ENCODE data around the gene AUTS2. TPM values are rescaled to one million over a fixed set of nuclear protein-coding genes. Genes with fewer than 3 reads are reported as not detected.

AUTS2 gene
- total RNA-seq, 2 experiments from 2014 or later = 2.4 to 3.0 TPM

DNA sequence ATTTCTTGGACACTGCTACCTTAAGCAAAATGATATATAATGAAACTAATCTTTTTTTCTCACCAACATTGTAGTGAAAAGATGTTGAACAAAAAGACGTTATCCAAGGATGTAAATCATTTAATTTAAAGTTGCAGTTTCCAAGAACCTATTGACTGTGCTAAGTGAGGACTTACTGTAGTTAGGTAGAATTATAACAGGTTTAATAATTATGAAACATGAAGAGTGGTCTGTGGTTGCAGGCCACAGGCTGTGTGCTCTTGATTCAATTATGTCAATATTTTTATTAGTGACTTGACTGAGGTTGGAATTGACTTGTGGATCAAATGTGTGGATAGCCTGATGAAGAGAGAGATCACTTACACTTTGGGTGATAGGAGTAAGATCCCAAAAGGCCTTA is 478.1 kb downstream of the AUTS2 start:
- no peak for DNase-seq
- ChIA-PET POLR2A (no interaction called here), CTCF (interaction anchor here (1.0 kb wide), 1 partner anchor 14 kb away, joined by 3 read pairs; no protein-coding TSS in a partner anchor)
- Mint-ChIP-seq H3K4me1 (no peaks in the 10 kb centered on the region), H3K36me3 (ENCODE audit: low read depth) (no peaks in the 10 kb centered on the region), H3K9me3 (ENCODE audit: low read depth) (peaks cover 2% of the 10 kb centered on the region), H3K27ac (no peak overlapping the region), H3K27me3 (no peaks in the 10 kb centered on the region), H3K4me3 (no peak overlapping the region)
- intact Hi-C loops (cut with DNase I, micrococcal nuclease) = no loop called here
- ATAC-seq = no peak

DNA sequence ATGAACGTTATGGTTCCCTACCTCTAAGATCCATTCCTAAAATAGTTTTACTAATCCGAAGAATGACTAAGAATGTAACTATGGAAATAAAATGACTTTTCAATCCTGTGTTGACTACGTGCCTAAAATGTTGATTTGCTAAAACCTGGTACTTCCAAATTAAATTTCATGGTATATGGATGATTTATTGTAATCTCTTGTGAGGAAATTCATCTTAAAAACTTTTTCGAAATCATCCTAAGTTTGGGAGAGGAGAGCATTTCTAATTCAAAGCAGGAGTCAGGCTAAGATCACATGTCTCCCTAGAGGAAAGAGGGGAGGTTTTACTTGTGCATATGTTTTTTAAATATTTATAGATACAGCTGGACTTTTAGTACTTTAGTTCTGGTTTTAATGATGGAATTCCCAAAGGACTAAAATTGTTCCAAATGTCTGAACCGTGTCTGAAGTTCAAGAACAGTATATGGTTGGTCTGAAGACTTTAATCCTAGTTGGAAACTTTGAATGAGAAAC is 483.9 kb downstream of the AUTS2 start:
- Mint-ChIP-seq H3K4me1 (no peaks in the 10 kb centered on the region), H3K36me3 (ENCODE audit: low read depth) (no peaks in the 10 kb centered on the region), H3K27me3 (no peaks in the 10 kb centered on the region), H3K9me3 (ENCODE audit: low read depth) (peaks cover 2% of the 10 kb centered on the region), H3K27ac (no peak overlapping the region), H3K4me3 (no peak overlapping the region)
- POLR2A ChIA-PET = no interaction called here
- intact Hi-C loops (cut with DNase I, micrococcal nuclease) = no loop called here
- ATAC-seq (no peak), DNase-seq (no peak)
- CTCF ChIA-PET = no interaction called here

- ChIA-PET CTCF (no interaction called here), POLR2A (no interaction called here)
- H3K27ac Mint-ChIP-seq = no peak overlapping the region
- H3K36me3 Mint-ChIP-seq (ENCODE audit: low read depth) = no peaks in the 10 kb centered on the region
- no peaks in the 10 kb centered on the region for H3K27me3 Mint-ChIP-seq
- no peaks in the 10 kb centered on the region for H3K4me1 Mint-ChIP-seq
- ATAC-seq = no peak
- peaks cover 3% of the 10 kb centered on the region for H3K9me3 Mint-ChIP-seq (ENCODE audit: low read depth)
- intact Hi-C loops (cut with DNase I, micrococcal nuclease) = no loop called here
- no peak for DNase-seq
- H3K4me3 Mint-ChIP-seq = no peak overlapping the region
Measured at GRCh38 chr7:70091362-70091761, 493.1 kb downstream of the AUTS2 start.

- POLR2A ChIA-PET = no interaction called here
- Mint-ChIP-seq H3K4me1 (no peaks in the 10 kb centered on the region), H3K27ac (no peak overlapping the region), H3K27me3 (no peaks in the 10 kb centered on the region), H3K36me3 (ENCODE audit: low read depth) (no peaks in the 10 kb centered on the region), H3K9me3 (ENCODE audit: low read depth) (peaks cover 1% of the 10 kb centered on the region), H3K4me3 (no peak overlapping the region)
- CTCF ChIA-PET = interaction anchor here (0.6 kb wide), 1 partner anchor 417 kb away, joined by 3 read pairs; no protein-coding TSS in a partner anchor
- no peak for ATAC-seq
- intact Hi-C loops (cut with DNase I, micrococcal nuclease) = no loop called here
- DNase-seq = no peak
Measured at GRCh38 chr7:70092314-70093204, 494.3 kb downstream of the AUTS2 start.

GRCh38 chr7:70093205-70093904 is 495.1 kb downstream of the AUTS2 start:
- DNase-seq (no peak), ATAC-seq (no peak)
- intact Hi-C loops (cut with DNase I, micrococcal nuclease) = no loop called here
- H3K27ac Mint-ChIP-seq = no peak overlapping the region
- H3K36me3 Mint-ChIP-seq (ENCODE audit: low read depth) = no peaks in the 10 kb centered on the region
- H3K4me1 Mint-ChIP-seq = no peaks in the 10 kb centered on the region
- no peaks in the 10 kb centered on the region for H3K9me3 Mint-ChIP-seq (ENCODE audit: low read depth)
- ChIA-PET CTCF (no interaction called here), POLR2A (no interaction called here)
- no peaks in the 10 kb centered on the region for H3K27me3 Mint-ChIP-seq
- H3K4me3 Mint-ChIP-seq = no peak overlapping the region

DNA sequence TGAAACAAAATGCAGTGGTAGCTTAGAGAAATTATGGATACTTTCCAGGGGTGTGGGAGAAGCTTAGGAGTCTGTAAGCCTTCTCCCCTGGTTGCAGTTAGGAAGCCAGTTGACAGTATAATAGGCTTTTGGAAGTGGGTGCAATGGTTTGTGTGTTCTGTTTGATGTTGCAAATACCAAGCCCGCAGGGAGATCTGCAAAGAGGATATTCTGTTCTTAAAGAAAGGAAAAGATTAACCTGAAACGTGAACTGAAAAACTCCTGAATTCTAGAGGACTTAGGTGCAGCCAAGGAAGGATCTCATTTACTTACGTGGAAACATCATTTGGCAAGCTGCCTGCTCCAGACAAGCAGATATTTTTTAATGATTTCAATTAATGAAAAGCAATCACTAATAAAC is 496.6 kb downstream of the AUTS2 start:
- H3K4me3 Mint-ChIP-seq = no peak overlapping the region
- no peaks in the 10 kb centered on the region for H3K4me1 Mint-ChIP-seq
- no peaks in the 10 kb centered on the region for H3K27me3 Mint-ChIP-seq
- ATAC-seq (no peak), DNase-seq (no peak)
- CTCF ChIA-PET = no interaction called here
- POLR2A ChIA-PET = no interaction called here
- no peak overlapping the region for H3K27ac Mint-ChIP-seq
- no peaks in the 10 kb centered on the region for H3K36me3 Mint-ChIP-seq (ENCODE audit: low read depth)
- no peaks in the 10 kb centered on the region for H3K9me3 Mint-ChIP-seq (ENCODE audit: low read depth)
- intact Hi-C loops (cut with DNase I, micrococcal nuclease) = no loop called here

GRCh38 chr7:70097645-70098044 is 499.4 kb downstream of the AUTS2 start:
- intact Hi-C loops (cut with DNase I, micrococcal nuclease) = no loop called here
- ATAC-seq (no peak), DNase-seq (no peak)
- H3K36me3 Mint-ChIP-seq (ENCODE audit: low read depth) = no peaks in the 10 kb centered on the region
- no peaks in the 10 kb centered on the region for H3K27me3 Mint-ChIP-seq
- no peaks in the 10 kb centered on the region for H3K9me3 Mint-ChIP-seq (ENCODE audit: low read depth)
- H3K4me3 Mint-ChIP-seq = no peak overlapping the region
- CTCF ChIA-PET = no interaction called here
- POLR2A ChIA-PET = no interaction called here
- no peak overlapping the region for H3K27ac Mint-ChIP-seq
- H3K4me1 Mint-ChIP-seq = no peaks in the 10 kb centered on the region

DNA sequence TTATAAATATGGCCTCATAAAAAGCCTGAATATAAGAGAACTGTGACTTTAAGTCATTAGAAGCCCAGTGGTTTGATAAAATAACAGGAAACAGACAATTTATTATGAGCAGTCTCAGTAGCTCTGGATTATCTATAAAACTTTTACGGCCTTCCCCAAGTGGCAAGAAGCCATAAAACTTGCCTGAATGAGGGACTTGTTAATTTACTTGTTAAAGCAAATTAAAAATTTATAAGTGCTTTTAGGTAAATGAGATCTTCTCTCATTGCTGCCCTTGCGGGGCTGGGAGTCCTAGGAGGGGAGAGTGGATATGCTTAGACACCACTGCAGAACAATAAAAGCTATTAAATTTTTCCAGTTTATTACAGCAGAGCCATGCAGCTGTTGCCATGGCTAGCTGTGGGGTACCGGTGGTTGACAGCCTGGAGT is 499.9 kb downstream of the AUTS2 start:
- Mint-ChIP-seq H3K27me3 (no peaks in the 10 kb centered on the region), H3K4me3 (no peak overlapping the region), H3K9me3 (ENCODE audit: low read depth) (no peaks in the 10 kb centered on the region), H3K27ac (no peak overlapping the region), H3K4me1 (no peaks in the 10 kb centered on the region), H3K36me3 (ENCODE audit: low read depth) (no peaks in the 10 kb centered on the region)
- POLR2A ChIA-PET = no interaction called here
- CTCF ChIA-PET = no interaction called here
- DNase-seq (no peak), ATAC-seq (no peak)
- intact Hi-C loops (cut with DNase I, micrococcal nuclease) = no loop called here

GRCh38 chr7:70098905-70099672 is 500.8 kb downstream of the AUTS2 start:
- no peak for DNase-seq
- ATAC-seq = no peak
- no peak overlapping the region for H3K4me3 Mint-ChIP-seq
- intact Hi-C loops (cut with DNase I, micrococcal nuclease) = no loop called here
- POLR2A ChIA-PET = no interaction called here
- H3K4me1 Mint-ChIP-seq = no peaks in the 10 kb centered on the region
- H3K9me3 Mint-ChIP-seq (ENCODE audit: low read depth) = no peaks in the 10 kb centered on the region
- no peak overlapping the region for H3K27ac Mint-ChIP-seq
- no peaks in the 10 kb centered on the region for H3K36me3 Mint-ChIP-seq (ENCODE audit: low read depth)
- no peaks in the 10 kb centered on the region for H3K27me3 Mint-ChIP-seq
- CTCF ChIA-PET = no interaction called here

GRCh38 chr7:70104243-70104642 is 506.0 kb downstream of the AUTS2 start:
- H3K4me3 Mint-ChIP-seq = no peak overlapping the region
- no peaks in the 10 kb centered on the region for H3K9me3 Mint-ChIP-seq (ENCODE audit: low read depth)
- DNase-seq (no peak), ATAC-seq (no peak)
- no peak overlapping the region for H3K27ac Mint-ChIP-seq
- no peaks in the 10 kb centered on the region for H3K36me3 Mint-ChIP-seq (ENCODE audit: low read depth)
- POLR2A ChIA-PET = no interaction called here
- intact Hi-C loops (cut with DNase I, micrococcal nuclease) = no loop called here
- H3K27me3 Mint-ChIP-seq = no peaks in the 10 kb centered on the region
- CTCF ChIA-PET = interaction anchor here (2.0 kb wide), 1 partner anchor 10 kb away, joined by 7 read pairs; no protein-coding TSS in a partner anchor
- H3K4me1 Mint-ChIP-seq = no peaks in the 10 kb centered on the region

GRCh38 chr7:70113078-70113477 is 514.8 kb downstream of the AUTS2 start:
- intact Hi-C loops (cut with DNase I, micrococcal nuclease) = no loop called here
- no peaks in the 10 kb centered on the region for H3K4me1 Mint-ChIP-seq
- ChIA-PET POLR2A (no interaction called here), CTCF (interaction anchor here (1.7 kb wide), 1 partner anchor 9 kb away, joined by 7 read pairs; no protein-coding TSS in a partner anchor)
- no peaks in the 10 kb centered on the region for H3K9me3 Mint-ChIP-seq (ENCODE audit: low read depth)
- no peak overlapping the region for H3K27ac Mint-ChIP-seq
- ATAC-seq (no peak), DNase-seq (no peak)
- H3K27me3 Mint-ChIP-seq = no peaks in the 10 kb centered on the region
- no peaks in the 10 kb centered on the region for H3K36me3 Mint-ChIP-seq (ENCODE audit: low read depth)
- H3K4me3 Mint-ChIP-seq = no peak overlapping the region
